Measurements from ENCODE around the gene EMILIN3. TPM values are rescaled to one million over a fixed set of nuclear protein-coding genes. Genes with fewer than 3 reads are reported as not detected.

Gene EMILIN3
- total RNA-seq, 1 experiment from 2014 or later, result not detected

DNA sequence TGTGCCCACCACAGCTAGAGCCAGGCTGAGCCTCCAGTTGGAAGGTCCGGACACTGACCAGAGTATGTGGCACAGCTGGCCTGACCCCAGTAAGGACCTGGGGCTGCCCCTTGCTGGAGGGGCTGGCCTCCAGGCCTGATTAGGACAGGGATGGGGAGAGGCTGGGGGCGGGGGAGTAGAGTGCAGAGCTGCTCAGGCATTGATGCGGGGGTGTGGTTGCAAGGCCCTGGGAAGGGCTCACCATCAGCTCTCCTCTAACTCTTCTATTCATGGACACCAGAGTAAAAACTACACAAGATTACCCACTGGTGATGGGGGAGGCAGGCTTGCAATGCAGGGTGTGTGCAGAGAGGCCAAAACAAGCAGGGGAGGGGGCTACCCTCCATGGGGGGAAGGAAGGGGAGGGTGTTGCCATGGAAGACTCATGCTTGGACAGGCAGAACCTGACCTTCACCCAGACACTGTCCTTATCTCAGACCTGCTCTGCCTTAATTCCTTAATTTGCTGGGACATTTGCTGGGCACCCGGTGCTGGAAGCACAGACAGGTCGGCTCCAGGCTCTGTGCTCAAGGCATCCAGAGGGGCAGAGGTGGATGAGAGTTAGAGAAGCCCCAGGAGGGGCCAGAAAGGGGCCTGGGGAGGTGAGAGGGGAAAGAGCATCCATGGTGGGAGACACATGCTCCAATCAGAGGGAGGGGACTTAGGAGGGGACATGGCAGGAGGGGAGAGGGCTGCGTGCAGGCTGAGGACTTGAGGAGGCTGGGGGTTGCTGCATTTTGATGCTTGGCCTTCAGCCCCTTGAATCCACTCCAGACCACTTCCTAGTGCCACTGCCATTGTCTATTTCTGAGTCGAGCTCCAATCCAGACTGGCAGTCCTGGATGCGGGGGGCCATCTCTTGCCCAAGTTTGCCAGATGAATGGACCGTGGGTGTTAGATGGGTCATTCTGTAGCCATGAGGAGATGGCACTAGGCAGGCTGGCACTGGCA is 7.6 kb upstream of the EMILIN3 start:
- intact Hi-C loops (cut with micrococcal nuclease), result no loop called here
- H3K9ac ChIP-seq (ENCODE audit: low read length), result no peak overlapping the region
- DNase-seq (ENCODE audit: low read depth, low spot score), result no peak
- no peak overlapping the region for H3K27ac ChIP-seq (ENCODE audit: low read depth, low read length)
- no peaks in the 10 kb centered on the region for H3K9me2 ChIP-seq (ENCODE audit: insufficient read depth)
- ChIA-PET POLR2A (no interaction called here), RAD21 (ENCODE audit: low non-redundant PET in 1 of 2, low total read pairs in 2 of 2, uncharacterized antibody in 2 of 2, unreplicated experiment in 2 of 2) (no interaction called here), CTCF (no interaction called here)
- no peaks in the 10 kb centered on the region for H3K36me3 ChIP-seq (ENCODE audit: control insufficient read depth in 1 of 2, insufficient read depth in 2 of 2, low read length in 2 of 2)
- H3K79me2 ChIP-seq (ENCODE audit: insufficient read depth, low read length), result no peaks in the 10 kb centered on the region
- no peak for TF ChIP-seq CBX3 (IDR thresholded peaks at IDR 0.05; ENCODE audit: low read depth)
- no peak for TF ChIP-seq ATF3 (IDR thresholded peaks at IDR 0.05)
- no peak for TF ChIP-seq SRF (IDR thresholded peaks at IDR 0.05; ENCODE audit: low read depth)
- TF ChIP-seq, protein P1, sequence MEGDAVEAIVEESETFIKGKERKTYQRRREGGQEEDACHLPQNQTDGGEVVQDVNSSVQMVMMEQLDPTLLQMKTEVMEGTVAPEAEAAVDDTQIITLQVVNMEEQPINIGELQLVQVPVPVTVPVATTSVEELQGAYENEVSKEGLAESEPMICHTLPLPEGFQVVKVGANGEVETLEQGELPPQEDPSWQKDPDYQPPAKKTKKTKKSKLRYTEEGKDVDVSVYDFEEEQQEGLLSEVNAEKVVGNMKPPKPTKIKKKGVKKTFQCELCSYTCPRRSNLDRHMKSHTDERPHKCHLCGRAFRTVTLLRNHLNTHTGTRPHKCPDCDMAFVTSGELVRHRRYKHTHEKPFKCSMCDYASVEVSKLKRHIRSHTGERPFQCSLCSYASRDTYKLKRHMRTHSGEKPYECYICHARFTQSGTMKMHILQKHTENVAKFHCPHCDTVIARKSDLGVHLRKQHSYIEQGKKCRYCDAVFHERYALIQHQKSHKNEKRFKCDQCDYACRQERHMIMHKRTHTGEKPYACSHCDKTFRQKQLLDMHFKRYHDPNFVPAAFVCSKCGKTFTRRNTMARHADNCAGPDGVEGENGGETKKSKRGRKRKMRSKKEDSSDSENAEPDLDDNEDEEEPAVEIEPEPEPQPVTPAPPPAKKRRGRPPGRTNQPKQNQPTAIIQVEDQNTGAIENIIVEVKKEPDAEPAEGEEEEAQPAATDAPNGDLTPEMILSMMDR (IDR thresholded peaks at IDR 0.05 in 2 of 3, conservative IDR thresholded peaks at IDR 0.05 in 1 of 3; ENCODE audit: borderline replicate concordance in 1 of 3, insufficient read depth in 1 of 3, low read depth in 2 of 3, low read length in 2 of 3), result no peak
- H3K9me3 ChIP-seq (ENCODE audit: control insufficient read depth in 1 of 2, insufficient read depth in 1 of 2, low read depth in 1 of 2, low read length in 2 of 2), result no peaks in the 10 kb centered on the region
- no TSS peak for BruUV-seq (replicated peaks)
- H3K4me1 ChIP-seq (ENCODE audit: control insufficient read depth in 1 of 2, insufficient read depth in 2 of 2, low read length in 2 of 2), result no peaks in the 10 kb centered on the region
- H3K27me3 ChIP-seq (ENCODE audit: insufficient read depth, low read length), result 0 out of 2 replicates have a peak, but pooled peaks cover under 1% of the 10 kb centered on the region
- no peak for ATAC-seq
- H2AFZ ChIP-seq (ENCODE audit: low read depth, low read length, poor library complexity, severe bottlenecking), result no peak overlapping the region
- H3K4me2 ChIP-seq (ENCODE audit: low read length), result no peak overlapping the region
- H3K4me3 ChIP-seq (replicated peaks in 1 of 2; ENCODE audit: low read depth in 1 of 2, low read length in 2 of 2), result no peak overlapping the region
- H4K20me1 ChIP-seq (ENCODE audit: insufficient read depth), result no peaks in the 10 kb centered on the region

GRCh38 chr20:41373251-41373783 is 6.7 kb upstream of the EMILIN3 start:
- DNase-seq (ENCODE audit: low read depth, low spot score) (no peak), ATAC-seq (no peak)
- no peaks in the 10 kb centered on the region for H3K4me1 ChIP-seq (ENCODE audit: control insufficient read depth in 1 of 2, insufficient read depth in 2 of 2, low read length in 2 of 2)
- no peaks in the 10 kb centered on the region for H3K9me3 ChIP-seq (ENCODE audit: control insufficient read depth in 1 of 2, insufficient read depth in 1 of 2, low read depth in 1 of 2, low read length in 2 of 2)
- H4K20me1 ChIP-seq (ENCODE audit: insufficient read depth), result no peaks in the 10 kb centered on the region
- no peak overlapping the region for H3K4me2 ChIP-seq (ENCODE audit: low read length)
- no peak overlapping the region for H3K9ac ChIP-seq (ENCODE audit: low read length)
- RAD21 ChIA-PET (ENCODE audit: low non-redundant PET in 1 of 2, low total read pairs in 2 of 2, uncharacterized antibody in 2 of 2, unreplicated experiment in 2 of 2), result no interaction called here
- H3K27me3 ChIP-seq (ENCODE audit: insufficient read depth, low read length), result no peaks in the 10 kb centered on the region
- intact Hi-C loops (cut with micrococcal nuclease), result no loop called here
- H3K36me3 ChIP-seq (ENCODE audit: control insufficient read depth in 1 of 2, insufficient read depth in 2 of 2, low read length in 2 of 2), result no peaks in the 10 kb centered on the region
- H3K79me2 ChIP-seq (ENCODE audit: insufficient read depth, low read length), result no peaks in the 10 kb centered on the region
- H3K27ac ChIP-seq (ENCODE audit: low read depth, low read length), result no peak overlapping the region
- CTCF ChIA-PET, result no interaction called here
- no peak overlapping the region for H2AFZ ChIP-seq (ENCODE audit: low read depth, low read length, poor library complexity, severe bottlenecking)
- POLR2A ChIA-PET, result no interaction called here
- no peak overlapping the region for H3K4me3 ChIP-seq (replicated peaks in 1 of 2; ENCODE audit: low read depth in 1 of 2, low read length in 2 of 2)
- BruUV-seq (replicated peaks), result no TSS peak
- no peaks in the 10 kb centered on the region for H3K9me2 ChIP-seq (ENCODE audit: insufficient read depth)
- TF ChIP-seq CBX3 (IDR thresholded peaks at IDR 0.05; ENCODE audit: low read depth), result no peak
- no peak for TF ChIP-seq YY1 (IDR thresholded peaks at IDR 0.05; ENCODE audit: extremely low read depth, insufficient replicate concordance, low read depth, low read length)
- no peak for TF ChIP-seq FOSL1 (IDR thresholded peaks at IDR 0.05; ENCODE audit: low read depth)
- no peak for TF ChIP-seq EZH2phosphoT487 (IDR thresholded peaks at IDR 0.05; ENCODE audit: borderline replicate concordance)
- TF ChIP-seq, protein P1 (IDR thresholded peaks at IDR 0.05 in 2 of 3, conservative IDR thresholded peaks at IDR 0.05 in 1 of 3; ENCODE audit: borderline replicate concordance in 1 of 3, insufficient read depth in 1 of 3, low read depth in 2 of 3, low read length in 2 of 3), result no peak
- no peak for TF ChIP-seq JUND (IDR thresholded peaks at IDR 0.05)
- no peak for TF ChIP-seq POLR2A (IDR thresholded peaks at IDR 0.05; ENCODE audit: borderline replicate concordance, extremely low read depth, insufficient read depth, insufficient read length)
- TF ChIP-seq ZFX (IDR thresholded peaks at IDR 0.05), result no peak
- no peak for TF ChIP-seq SP1 (IDR thresholded peaks at IDR 0.05; ENCODE audit: low read depth)
- no peak for TF ChIP-seq RAD21 (IDR thresholded peaks at IDR 0.05; ENCODE audit: low read depth)
- TF ChIP-seq EGR1 (IDR thresholded peaks at IDR 0.05; ENCODE audit: low read depth), result no peak
- TF ChIP-seq SIN3A (IDR thresholded peaks at IDR 0.05; ENCODE audit: low read depth), result no peak
- TF ChIP-seq ATF3 (IDR thresholded peaks at IDR 0.05), result no peak
- TF ChIP-seq ELF1 (IDR thresholded peaks at IDR 0.05; ENCODE audit: borderline replicate concordance, low read depth), result no peak
